ENCODE data around the gene ARID1B. TPM values are rescaled to one million over a fixed set of nuclear protein-coding genes. Genes with fewer than 3 reads are reported as not detected.

Gene ARID1B
- total RNA-seq, 2 donors from 2014 or later: 65.1 to 99.4 TPM

- no peak overlapping the region for H3K27ac ChIP-seq
- 44% methylated on average over 7 of the region's 7 CpGs for WGBS
- no peak for TF ChIP-seq POLR2A (IDR thresholded peaks at IDR 0.05)
- TF ChIP-seq CTCF (IDR thresholded peaks at IDR 0.05): no peak
- no peak for TF ChIP-seq POLR2AphosphoS5 (IDR thresholded peaks at IDR 0.05)
- no peaks in the 10 kb centered on the region for H3K27me3 ChIP-seq (replicated peaks; ENCODE audit: insufficient read depth)
- no peaks in the 10 kb centered on the region for H3K36me3 ChIP-seq
- H3K4me1 ChIP-seq (replicated peaks): no peaks in the 10 kb centered on the region
- no peak for DNase-seq (ENCODE audit: low spot score)
- H3K9me3 ChIP-seq: no peaks in the 10 kb centered on the region
- H3K4me3 ChIP-seq: no peak overlapping the region
- intact Hi-C loops (cut with DNase I): no loop called here
Measured at GRCh38 chr6:157134402-157135047, 357.3 kb downstream of the ARID1B start.

GRCh38 chr6:157135691-157136090 lies 358.5 kb downstream of the ARID1B start:
- Histone ChIP-seq H3K4me1 (replicated peaks) (no peaks in the 10 kb centered on the region), H3K27me3 (replicated peaks; ENCODE audit: insufficient read depth) (no peaks in the 10 kb centered on the region), H3K27ac (no peak overlapping the region), H3K9me3 (no peaks in the 10 kb centered on the region), H3K36me3 (no peaks in the 10 kb centered on the region), H3K4me3 (no peak overlapping the region)
- TF ChIP-seq POLR2AphosphoS5 (IDR thresholded peaks at IDR 0.05) (no peak), CTCF (IDR thresholded peaks at IDR 0.05) (no peak), POLR2A (IDR thresholded peaks at IDR 0.05) (no peak)
- DNase-seq (ENCODE audit: low spot score): no peak
- intact Hi-C loops (cut with DNase I): no loop called here
- 54% methylated on average over 1 of the region's 1 CpG for WGBS

GRCh38 chr6:157137501-157137900 lies 360.3 kb downstream of the ARID1B start:
- 90% methylated on average over 2 of the region's 2 CpGs for WGBS
- intact Hi-C loops (cut with DNase I): no loop called here
- H3K36me3 ChIP-seq: no peaks in the 10 kb centered on the region

GRCh38 chr6:157139054-157139708 lies 362.0 kb downstream of the ARID1B start:
- TF ChIP-seq POLR2A (IDR thresholded peaks at IDR 0.05): no peak
- TF ChIP-seq POLR2AphosphoS5 (IDR thresholded peaks at IDR 0.05): no peak
- TF ChIP-seq CTCF (IDR thresholded peaks at IDR 0.05): no peak
- Histone ChIP-seq H3K9me3 (no peaks in the 10 kb centered on the region), H3K4me1 (replicated peaks) (no peaks in the 10 kb centered on the region), H3K4me3 (no peak overlapping the region), H3K27ac (no peak overlapping the region), H3K27me3 (replicated peaks; ENCODE audit: insufficient read depth) (no peaks in the 10 kb centered on the region), H3K36me3 (no peaks in the 10 kb centered on the region)
- no peak for DNase-seq (ENCODE audit: low spot score)
- intact Hi-C loops (cut with DNase I): no loop called here
- WGBS: 89% methylated on average over 15 of the region's 15 CpGs

More at GRCh38 chr6:157137501-157137900, 360.3 kb downstream of the ARID1B start:
- DNase-seq (ENCODE audit: low spot score): no peak
- Histone ChIP-seq H3K9me3 (no peaks in the 10 kb centered on the region), H3K4me3 (no peak overlapping the region), H3K4me1 (replicated peaks) (no peaks in the 10 kb centered on the region), H3K27ac (no peak overlapping the region), H3K27me3 (replicated peaks; ENCODE audit: insufficient read depth) (no peaks in the 10 kb centered on the region)
- TF ChIP-seq POLR2AphosphoS5 (IDR thresholded peaks at IDR 0.05) (no peak), CTCF (IDR thresholded peaks at IDR 0.05) (no peak), POLR2A (IDR thresholded peaks at IDR 0.05) (no peak)

Data from prostate gland (tissue), 2 donors.